ENCODE data around the gene HDAC5. TPM values are rescaled to one million over a fixed set of nuclear protein-coding genes. Genes with fewer than 3 reads are reported as not detected.
"Not testable (repeated sequence)": the region's sequence is repeated elsewhere in the genome, so short reads cannot be mapped to it uniquely, and the experiment has no call there.

The HDAC5 gene
- polyA plus RNA-seq, 3 donors: 16.1 to 93.6 (median 24.7) TPM

DNA sequence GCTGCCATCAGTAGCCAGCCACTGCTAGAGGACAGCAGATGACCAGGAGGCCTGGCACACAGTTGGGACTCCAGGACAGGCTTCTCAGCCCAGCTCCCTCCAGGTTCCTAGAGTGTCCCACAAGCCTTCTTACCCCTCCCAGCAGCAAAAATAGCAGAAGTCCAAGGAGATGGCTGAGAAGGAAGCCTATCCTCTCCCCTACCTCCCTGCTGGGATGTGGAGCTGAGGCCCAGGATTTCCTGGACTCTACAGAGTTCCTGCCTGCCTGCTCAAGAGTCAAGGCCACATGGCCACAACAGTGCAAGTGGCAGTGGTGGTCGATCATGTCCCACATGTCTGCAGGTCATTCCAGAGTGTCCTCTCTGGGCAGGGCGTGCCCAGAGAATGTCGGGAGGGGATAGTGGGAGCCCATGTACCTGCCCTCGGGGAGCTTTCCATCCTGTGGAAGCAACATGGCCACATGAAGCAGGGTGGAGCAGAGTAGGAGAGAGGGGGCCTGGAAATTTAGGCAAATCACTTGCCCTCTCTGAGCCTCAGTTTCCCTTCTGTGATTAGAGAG is 10.6 kb upstream of the HDAC5 start:
- Histone ChIP-seq H3K9me3 (replicated peaks in 1 of 2; ENCODE audit: control insufficient read depth in 1 of 2, insufficient read depth in 1 of 2, low read length in 2 of 2) (no peaks in the 10 kb centered on the region), H3K36me3 (replicated peaks in 1 of 2; ENCODE audit: control insufficient read depth in 1 of 2, insufficient read depth in 2 of 2, low read length in 2 of 2) (no peaks in the 10 kb centered on the region), H3K4me1 (ENCODE audit: control insufficient read depth in 1 of 2, insufficient read depth in 2 of 2, low read length in 2 of 2) (peaks cover 3 to 11% of the 10 kb centered on the region in 2 donors), H3K4me2 (replicated peaks; ENCODE audit: extremely low read depth, low read length, poor library complexity, severe bottlenecking) (no peak overlapping the region), H3K9ac (ENCODE audit: insufficient read depth, low read length, poor library complexity, severe bottlenecking) (no peak overlapping the region), H2AFZ (ENCODE audit: insufficient read depth, low read depth, low read length, poor library complexity, severe bottlenecking) (no peak overlapping the region), H3K4me3 (replicated peaks in 1 of 3; ENCODE audit: low read depth in 2 of 3, low read length in 3 of 3) (no peak overlapping the region), H3K27ac (ENCODE audit: low read depth in 1 of 2, low read length in 2 of 2) (no peak overlapping the region), H3K79me2 (ENCODE audit: insufficient read depth, low read length) (no peaks in the 10 kb centered on the region), H3K27me3 (ENCODE audit: control insufficient read depth in 2 of 2, insufficient read depth in 2 of 2, low read length in 2 of 2) (no peaks in the 10 kb centered on the region), H4K20me1 (ENCODE audit: insufficient read depth, low read length) (no peaks in the 10 kb centered on the region)
- WGBS (ENCODE audit: insufficient coverage): 25% methylated on average over 1 of the region's 4 CpGs
- intact Hi-C loops (cut with micrococcal nuclease): no loop called here
- no peaks in the 10 kb centered on the region for H3K36me3 Mint-ChIP-seq
- no peak for DNase-seq
- peak overlapping the region in 1 of 7 donors; percentile 38 for H3K27ac Mint-ChIP-seq
- peaks cover 15% of the 10 kb centered on the region for H3K4me1 Mint-ChIP-seq
- TF ChIP-seq, protein P1, sequence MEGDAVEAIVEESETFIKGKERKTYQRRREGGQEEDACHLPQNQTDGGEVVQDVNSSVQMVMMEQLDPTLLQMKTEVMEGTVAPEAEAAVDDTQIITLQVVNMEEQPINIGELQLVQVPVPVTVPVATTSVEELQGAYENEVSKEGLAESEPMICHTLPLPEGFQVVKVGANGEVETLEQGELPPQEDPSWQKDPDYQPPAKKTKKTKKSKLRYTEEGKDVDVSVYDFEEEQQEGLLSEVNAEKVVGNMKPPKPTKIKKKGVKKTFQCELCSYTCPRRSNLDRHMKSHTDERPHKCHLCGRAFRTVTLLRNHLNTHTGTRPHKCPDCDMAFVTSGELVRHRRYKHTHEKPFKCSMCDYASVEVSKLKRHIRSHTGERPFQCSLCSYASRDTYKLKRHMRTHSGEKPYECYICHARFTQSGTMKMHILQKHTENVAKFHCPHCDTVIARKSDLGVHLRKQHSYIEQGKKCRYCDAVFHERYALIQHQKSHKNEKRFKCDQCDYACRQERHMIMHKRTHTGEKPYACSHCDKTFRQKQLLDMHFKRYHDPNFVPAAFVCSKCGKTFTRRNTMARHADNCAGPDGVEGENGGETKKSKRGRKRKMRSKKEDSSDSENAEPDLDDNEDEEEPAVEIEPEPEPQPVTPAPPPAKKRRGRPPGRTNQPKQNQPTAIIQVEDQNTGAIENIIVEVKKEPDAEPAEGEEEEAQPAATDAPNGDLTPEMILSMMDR (IDR thresholded peaks at IDR 0.05): no peak
- peaks cover 3 to 9% (median 5%) of the 10 kb centered on the region in 3 donors for H3K27me3 Mint-ChIP-seq (ENCODE audit: low read depth in 3 of 3)
- no peak overlapping the region for H3K4me3 Mint-ChIP-seq
- peaks cover 0 to 2% (median 0%) of the 10 kb centered on the region in 7 donors for H3K9me3 Mint-ChIP-seq

DNA sequence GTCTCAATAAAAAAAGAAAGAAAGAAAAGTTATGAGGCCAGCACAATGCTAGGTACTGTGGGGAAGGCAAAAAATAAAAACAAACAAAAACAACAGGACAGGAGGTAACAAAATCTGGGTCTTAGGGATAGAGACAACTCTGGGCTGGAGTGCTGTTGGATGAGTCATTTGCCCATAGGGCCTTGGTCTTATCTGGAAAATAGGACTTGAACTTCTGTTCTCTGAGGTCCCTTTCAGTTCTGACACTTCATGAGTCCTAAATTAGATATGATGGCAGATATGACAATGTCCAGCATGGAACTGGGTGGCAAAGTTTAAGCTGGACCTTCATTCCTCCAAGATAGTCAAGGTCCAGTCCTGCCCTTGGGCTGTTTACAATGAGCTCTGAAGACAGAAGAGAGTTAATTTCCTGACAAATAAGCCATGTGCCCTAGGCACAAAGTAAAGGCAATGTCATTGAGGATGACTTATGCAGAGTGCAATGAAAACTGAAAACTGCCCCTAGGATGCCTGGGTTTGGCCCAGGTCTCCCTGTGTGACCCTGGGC is 8.9 kb upstream of the HDAC5 start:
- Histone ChIP-seq H3K9me3 (replicated peaks in 1 of 2; ENCODE audit: control insufficient read depth in 1 of 2, insufficient read depth in 1 of 2, low read length in 2 of 2) (no peaks in the 10 kb centered on the region), H3K36me3 (replicated peaks in 1 of 2; ENCODE audit: control insufficient read depth in 1 of 2, insufficient read depth in 2 of 2, low read length in 2 of 2) (no peaks in the 10 kb centered on the region), H3K4me1 (ENCODE audit: control insufficient read depth in 1 of 2, insufficient read depth in 2 of 2, low read length in 2 of 2) (no peaks in the 10 kb centered on the region), H3K27ac (ENCODE audit: low read depth in 1 of 2, low read length in 2 of 2) (no peak overlapping the region), H4K20me1 (ENCODE audit: insufficient read depth, low read length) (no peaks in the 10 kb centered on the region), H3K9ac (ENCODE audit: insufficient read depth, low read length, poor library complexity, severe bottlenecking) (no peak overlapping the region), H3K4me3 (replicated peaks in 1 of 3; ENCODE audit: low read depth in 2 of 3, low read length in 3 of 3) (no peak overlapping the region), H2AFZ (ENCODE audit: insufficient read depth, low read depth, low read length, poor library complexity, severe bottlenecking) (no peak overlapping the region), H3K79me2 (ENCODE audit: insufficient read depth, low read length) (no peaks in the 10 kb centered on the region), H3K27me3 (ENCODE audit: control insufficient read depth in 2 of 2, insufficient read depth in 2 of 2, low read length in 2 of 2) (no peaks in the 10 kb centered on the region), H3K4me2 (replicated peaks; ENCODE audit: extremely low read depth, low read length, poor library complexity, severe bottlenecking) (no peak overlapping the region)
- intact Hi-C loops (cut with micrococcal nuclease): no loop called here
- Mint-ChIP-seq H3K9me3 (peaks cover 0 to 2% (median 0%) of the 10 kb centered on the region in 7 donors), H3K36me3 (no peaks in the 10 kb centered on the region), H3K4me3 (no peak overlapping the region), H3K27ac (peak overlapping the region in 2 of 7 donors; percentile 52 to 54), H3K27me3 (ENCODE audit: low read depth in 3 of 3) (peaks cover 0 to 5% (median 2%) of the 10 kb centered on the region in 3 donors), H3K4me1 (peaks cover 5% of the 10 kb centered on the region)
- DNase-seq: no peak
- TF ChIP-seq, protein P1 (IDR thresholded peaks at IDR 0.05): no peak

DNA sequence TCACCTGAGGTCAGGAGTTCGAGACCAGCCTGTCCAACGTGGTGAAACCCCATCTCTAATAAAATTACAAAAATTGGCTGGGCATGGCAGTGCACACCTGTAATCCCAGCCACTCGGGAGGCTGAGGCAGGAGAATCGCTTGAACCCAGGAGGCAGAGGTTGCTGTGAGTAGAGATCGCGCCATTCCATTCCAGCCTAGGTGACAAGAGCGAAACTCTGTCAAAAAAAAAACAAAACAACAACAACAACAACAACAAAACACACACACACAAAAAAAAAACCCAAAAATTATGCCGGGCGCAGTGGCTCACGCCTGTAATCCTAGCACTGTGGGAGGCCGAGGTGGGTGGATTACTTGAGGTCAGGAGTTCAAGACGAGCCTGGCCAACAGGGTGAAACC is 7.9 kb upstream of the HDAC5 start:
- intact Hi-C loops (cut with micrococcal nuclease); H3K9me3 ChIP-seq (replicated peaks in 1 of 2; ENCODE audit: control insufficient read depth in 1 of 2, insufficient read depth in 1 of 2, low read length in 2 of 2); H3K4me3 Mint-ChIP-seq; H3K4me1 ChIP-seq (ENCODE audit: control insufficient read depth in 1 of 2, insufficient read depth in 2 of 2, low read length in 2 of 2); H3K79me2 ChIP-seq (ENCODE audit: insufficient read depth, low read length); DNase-seq; H4K20me1 ChIP-seq (ENCODE audit: insufficient read depth, low read length); H3K4me1 Mint-ChIP-seq; H3K4me3 ChIP-seq (replicated peaks in 1 of 3; ENCODE audit: low read depth in 2 of 3, low read length in 3 of 3); H3K36me3 Mint-ChIP-seq; H3K27me3 Mint-ChIP-seq (ENCODE audit: low read depth in 3 of 3); H3K27me3 ChIP-seq (ENCODE audit: control insufficient read depth in 2 of 2, insufficient read depth in 2 of 2, low read length in 2 of 2); H3K9me3 Mint-ChIP-seq; H2AFZ ChIP-seq (ENCODE audit: insufficient read depth, low read depth, low read length, poor library complexity, severe bottlenecking); H3K27ac ChIP-seq (ENCODE audit: low read depth in 1 of 2, low read length in 2 of 2); H3K27ac Mint-ChIP-seq; H3K36me3 ChIP-seq (replicated peaks in 1 of 2; ENCODE audit: control insufficient read depth in 1 of 2, insufficient read depth in 2 of 2, low read length in 2 of 2); H3K4me2 ChIP-seq (replicated peaks; ENCODE audit: extremely low read depth, low read length, poor library complexity, severe bottlenecking); H3K9ac ChIP-seq (ENCODE audit: insufficient read depth, low read length, poor library complexity, severe bottlenecking): not testable (repeated sequence)
- WGBS (ENCODE audit: insufficient coverage): 100% methylated on average over 1 of the region's 12 CpGs

Measured in CD14-positive monocyte (primary cell).